ENCODE data around the gene IDUA.

DNA sequence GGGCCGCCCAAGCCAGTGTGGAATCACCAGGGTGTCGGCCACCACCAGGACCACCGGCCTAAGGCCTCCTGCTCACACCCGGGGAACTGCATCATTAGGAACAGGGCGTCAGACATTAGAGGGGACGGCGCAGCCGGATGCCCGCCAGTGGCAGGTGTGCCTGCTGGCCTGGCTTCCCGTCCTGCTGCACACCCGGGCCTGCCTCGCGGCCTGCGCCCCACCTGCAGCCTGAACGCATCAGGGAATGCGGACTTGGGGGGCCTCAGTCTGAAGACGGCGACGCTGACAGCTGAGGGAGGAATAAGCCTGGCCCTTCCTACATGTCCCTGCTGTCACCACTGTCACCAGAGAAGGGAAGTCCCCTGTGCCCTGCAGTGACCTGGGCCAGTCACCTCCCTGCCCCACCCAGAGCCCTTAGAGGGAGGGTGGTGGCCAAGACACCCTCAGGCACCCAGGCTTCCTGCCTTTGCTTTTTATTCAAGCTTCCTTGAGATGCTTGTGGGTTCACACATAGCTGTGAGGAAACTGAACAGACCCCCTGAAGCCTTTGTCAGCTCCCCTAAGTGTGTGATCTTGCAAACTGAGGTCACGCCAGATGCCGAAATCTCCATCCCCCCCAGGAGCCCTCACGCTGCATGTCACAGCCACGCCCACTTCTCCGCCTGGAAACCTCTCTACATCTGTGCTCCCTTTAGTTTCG is 16.6 kb upstream of the IDUA start:
- no peak for TF ChIP-seq EP300 (IDR thresholded peaks at IDR 0.05)
- TF ChIP-seq, protein P1, sequence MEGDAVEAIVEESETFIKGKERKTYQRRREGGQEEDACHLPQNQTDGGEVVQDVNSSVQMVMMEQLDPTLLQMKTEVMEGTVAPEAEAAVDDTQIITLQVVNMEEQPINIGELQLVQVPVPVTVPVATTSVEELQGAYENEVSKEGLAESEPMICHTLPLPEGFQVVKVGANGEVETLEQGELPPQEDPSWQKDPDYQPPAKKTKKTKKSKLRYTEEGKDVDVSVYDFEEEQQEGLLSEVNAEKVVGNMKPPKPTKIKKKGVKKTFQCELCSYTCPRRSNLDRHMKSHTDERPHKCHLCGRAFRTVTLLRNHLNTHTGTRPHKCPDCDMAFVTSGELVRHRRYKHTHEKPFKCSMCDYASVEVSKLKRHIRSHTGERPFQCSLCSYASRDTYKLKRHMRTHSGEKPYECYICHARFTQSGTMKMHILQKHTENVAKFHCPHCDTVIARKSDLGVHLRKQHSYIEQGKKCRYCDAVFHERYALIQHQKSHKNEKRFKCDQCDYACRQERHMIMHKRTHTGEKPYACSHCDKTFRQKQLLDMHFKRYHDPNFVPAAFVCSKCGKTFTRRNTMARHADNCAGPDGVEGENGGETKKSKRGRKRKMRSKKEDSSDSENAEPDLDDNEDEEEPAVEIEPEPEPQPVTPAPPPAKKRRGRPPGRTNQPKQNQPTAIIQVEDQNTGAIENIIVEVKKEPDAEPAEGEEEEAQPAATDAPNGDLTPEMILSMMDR (IDR thresholded peaks at IDR 0.05) = no peak
- no peak for TF ChIP-seq POLR2A (IDR thresholded peaks at IDR 0.05)

Data from tibial nerve (tissue), 4 donors.